WI38 (cell line): ENCODE measurements around the gene WHRN.

Experiments
- H3K4me3 ChIP-seq: 2 replicates; pipeline ENCODE4 v1.5.1; 2011; ENCODE audit warnings: low read depth, mild to moderate bottlenecking, control low read depth, low read length
- CTCF ChIP-seq: IDR thresholded peaks from 2 replicates; pipeline ENCODE4 v1.5.1; 2012; ENCODE audit warnings: low read depth, mild to moderate bottlenecking, control low read depth, low read length

WHRN gene

GRCh38 chr9:114505187-114506081 is at the start of gene WHRN:
TSS of gene WHRN (minus strand) at chr9:114505473. CDS start at chr9:114504801, 672 bp downstream.
- TF ChIP-seq CTCF = no peak
- H3K4me3 ChIP-seq = peak within 1 kb of the TSS; percentile 67

GRCh38 chr9:114553202-114553601 is 47.9 kb upstream of the WHRN start:
- no peak overlapping the region for H3K4me3 ChIP-seq
- no peak for TF ChIP-seq CTCF

GRCh38 chr9:114552706-114553105 is 47.4 kb upstream of the WHRN start:
- TF ChIP-seq CTCF = no peak
- no peak overlapping the region for H3K4me3 ChIP-seq

GRCh38 chr9:114551750-114552685 is 46.7 kb upstream of the WHRN start:
- TF ChIP-seq CTCF = no peak
- H3K4me3 ChIP-seq = no peak overlapping the region

DNA sequence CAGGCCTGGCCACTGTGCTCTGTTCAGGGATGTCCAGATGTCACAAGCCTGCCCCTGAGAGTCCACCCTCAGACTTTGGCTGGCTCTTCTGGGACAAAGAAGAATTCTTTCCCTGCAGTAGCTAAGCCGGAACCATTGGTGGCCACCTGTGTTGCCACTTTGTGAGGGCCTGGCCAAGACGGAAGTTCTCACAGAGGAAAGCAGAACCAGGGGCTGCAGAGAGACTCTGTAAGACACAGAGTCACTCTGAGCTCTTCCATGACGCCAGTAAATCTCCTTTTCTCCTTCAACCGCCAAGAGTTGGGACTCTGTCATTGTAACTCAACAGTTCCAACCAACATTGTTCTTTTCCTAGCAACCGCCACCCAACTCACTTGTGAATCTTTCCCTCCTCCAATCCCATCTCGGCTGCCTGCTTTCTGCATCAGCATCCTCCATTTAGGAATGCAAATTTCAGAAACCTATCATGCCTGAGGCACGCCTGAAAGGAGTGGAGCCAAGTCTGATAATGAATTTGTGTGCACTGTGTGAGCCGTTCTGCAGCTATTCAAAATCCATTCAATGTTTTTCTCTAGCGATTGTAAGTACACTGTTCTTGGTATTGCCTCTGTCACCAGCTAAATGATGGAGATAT is 44.5 kb upstream of the WHRN start:
- no peak overlapping the region for H3K4me3 ChIP-seq
- no peak for TF ChIP-seq CTCF

DNA sequence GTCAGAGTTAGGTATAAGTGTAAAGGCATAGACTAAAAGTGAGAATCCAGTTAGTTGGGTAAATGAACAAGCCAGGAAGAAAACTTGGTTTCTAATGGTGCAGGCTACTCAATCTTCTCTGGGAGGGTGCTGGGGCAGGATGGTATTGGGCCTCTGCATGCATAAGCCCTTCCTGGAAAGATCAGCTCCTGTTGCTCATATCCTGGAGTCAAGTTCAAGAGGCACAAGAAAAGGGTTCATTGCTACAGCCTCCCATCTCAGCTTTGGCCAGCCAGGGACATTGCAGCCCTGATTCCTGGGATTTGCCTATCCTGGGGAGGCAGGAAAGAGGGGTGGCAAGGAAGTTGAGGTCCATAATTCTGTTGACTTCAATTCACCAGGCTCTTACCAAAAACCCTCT is 41.6 kb upstream of the WHRN start:
- TF ChIP-seq CTCF = no peak
- no peak overlapping the region for H3K4me3 ChIP-seq
